ENCODE data around the gene MYH7B.

MYH7B gene

DNA sequence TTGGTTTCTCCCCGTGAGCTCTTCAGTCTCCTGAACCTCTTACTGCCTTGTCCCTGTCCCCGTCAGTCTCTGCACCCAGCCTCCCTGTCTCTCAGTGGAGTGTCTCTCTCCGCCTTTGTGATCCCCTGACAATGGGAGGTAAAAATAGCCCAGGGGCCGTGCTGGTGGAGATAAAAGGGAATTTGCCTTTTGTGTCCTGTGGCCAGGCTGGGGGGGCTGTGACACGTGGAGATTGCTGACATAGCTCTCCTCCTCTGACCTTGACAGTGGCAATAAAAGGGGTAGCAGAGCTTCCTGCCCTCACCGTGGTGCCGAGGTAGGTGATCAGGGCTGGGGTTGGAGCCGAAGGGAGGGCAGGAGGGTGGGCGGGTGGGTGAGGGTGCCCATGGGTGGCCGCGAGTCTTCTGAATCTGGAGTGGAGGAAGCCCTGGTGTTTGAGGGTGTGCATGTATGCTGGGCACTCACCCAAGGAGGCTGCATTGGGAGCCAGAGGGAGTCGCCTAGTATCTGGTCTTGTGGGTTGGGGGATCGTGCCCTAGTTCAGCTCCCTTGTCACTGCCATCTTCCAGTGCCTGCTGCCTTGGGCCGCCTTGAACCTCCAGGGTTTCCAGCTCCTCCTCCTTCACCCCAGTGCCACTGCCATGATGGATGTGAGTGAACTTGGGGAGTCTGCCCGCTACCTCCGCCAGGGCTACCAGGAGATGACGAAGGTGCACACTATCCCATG lies 21.9 kb downstream of the MYH7B start:
- DNase-seq (ENCODE audit: low read depth), result no peak

DNA sequence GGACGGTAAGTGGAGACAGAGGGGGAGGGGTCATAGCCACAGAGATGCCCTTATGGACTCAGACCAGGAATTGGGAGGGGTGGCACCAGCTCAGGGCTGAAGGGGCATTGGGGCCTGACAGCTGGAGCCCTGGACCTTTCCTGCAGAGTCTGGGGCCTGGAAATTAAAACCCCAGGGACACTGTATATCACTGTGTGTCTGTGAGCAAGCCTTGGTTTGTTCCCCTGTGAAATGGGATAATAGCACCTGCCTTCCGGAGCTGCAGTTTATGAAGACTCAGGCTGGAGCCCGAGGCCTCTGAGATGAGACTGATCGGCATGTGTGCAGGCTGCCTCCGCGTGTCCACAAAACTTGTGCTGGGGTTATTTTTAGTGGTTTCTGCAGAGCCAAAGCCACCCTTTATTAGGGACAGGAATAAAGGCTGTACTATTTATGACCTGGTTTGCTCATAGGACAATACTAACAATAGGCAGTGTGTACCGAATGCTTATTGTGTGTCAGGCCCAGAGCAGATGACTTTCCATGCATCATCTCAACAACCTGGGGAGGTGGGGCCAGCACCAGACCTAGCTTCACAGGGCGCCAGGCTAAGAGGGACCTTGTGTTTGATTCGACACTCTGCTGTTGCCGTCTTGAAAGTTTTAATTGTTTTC lies 22.6 kb downstream of the MYH7B start:
- no peak for DNase-seq (ENCODE audit: low read depth)

DNA sequence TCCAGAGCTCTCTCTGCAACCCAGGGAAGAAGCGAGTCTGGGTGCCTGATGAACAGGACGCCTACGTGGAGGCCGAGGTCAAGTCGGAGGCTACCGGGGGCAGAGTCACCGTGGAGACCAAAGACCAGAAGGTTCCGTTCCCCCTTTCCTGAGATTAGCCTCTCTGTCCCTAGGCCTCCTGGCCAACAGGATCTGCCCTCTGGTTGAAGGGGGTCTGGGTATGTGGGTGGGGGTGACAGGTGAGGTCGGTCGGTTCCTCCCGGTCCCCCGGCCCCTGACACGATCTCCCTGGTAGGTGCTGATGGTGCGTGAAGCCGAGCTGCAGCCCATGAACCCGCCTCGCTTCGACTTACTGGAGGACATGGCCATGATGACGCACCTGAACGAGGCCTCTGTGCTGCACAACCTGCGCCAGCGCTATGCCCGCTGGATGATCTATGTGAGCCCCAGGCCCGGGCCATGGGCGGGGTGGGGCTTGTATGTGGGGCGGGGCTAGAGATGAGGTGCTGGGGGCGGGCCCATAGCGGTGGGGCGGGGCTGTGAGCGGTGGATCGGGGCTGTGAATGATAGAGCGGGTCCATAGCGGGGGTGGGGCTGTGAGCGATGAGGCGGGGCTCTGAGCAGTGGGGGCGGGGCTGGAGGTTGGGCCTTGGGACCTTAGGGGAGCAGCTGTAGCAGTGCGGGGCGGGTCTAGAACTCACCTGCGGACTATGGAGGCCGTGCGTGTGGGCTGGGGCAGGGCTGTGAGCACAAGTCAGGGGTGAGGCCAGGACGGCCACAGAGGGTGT lies 23.9 kb downstream of the MYH7B start:
- DNase-seq (ENCODE audit: low read depth), result no peak

DNA sequence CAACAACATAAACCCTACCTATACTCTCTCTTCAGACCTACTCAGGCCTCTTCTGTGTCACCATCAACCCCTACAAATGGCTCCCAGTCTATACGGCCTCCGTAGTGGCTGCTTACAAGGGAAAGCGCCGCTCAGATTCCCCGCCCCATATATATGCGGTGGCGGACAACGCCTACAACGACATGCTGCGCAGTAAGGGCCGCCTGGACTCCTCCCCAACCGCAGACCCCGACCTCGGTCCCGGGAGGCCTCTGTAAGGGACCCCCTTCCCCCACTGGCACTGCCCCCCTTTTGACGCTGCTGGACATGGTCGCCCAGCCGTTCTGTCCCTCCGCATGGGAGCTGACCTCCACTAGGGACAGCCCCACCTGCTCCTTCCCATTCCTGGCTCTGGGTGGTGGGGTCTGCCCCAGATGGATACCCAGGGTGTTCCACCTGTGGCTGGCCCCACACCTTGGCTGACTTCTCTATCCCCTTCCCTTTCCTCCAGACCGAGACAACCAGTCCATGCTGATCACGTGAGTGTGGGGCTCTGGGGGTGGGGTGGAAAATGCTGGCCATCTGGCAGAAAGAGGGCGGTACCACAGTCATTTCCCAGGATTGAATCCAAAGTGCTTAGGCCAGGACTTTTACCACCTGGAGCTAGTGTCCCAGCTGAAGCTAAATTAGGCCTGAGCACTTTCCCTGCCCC lies 25.0 kb downstream of the MYH7B start:
- DNase-seq (ENCODE audit: low read depth), result no peak

DNA sequence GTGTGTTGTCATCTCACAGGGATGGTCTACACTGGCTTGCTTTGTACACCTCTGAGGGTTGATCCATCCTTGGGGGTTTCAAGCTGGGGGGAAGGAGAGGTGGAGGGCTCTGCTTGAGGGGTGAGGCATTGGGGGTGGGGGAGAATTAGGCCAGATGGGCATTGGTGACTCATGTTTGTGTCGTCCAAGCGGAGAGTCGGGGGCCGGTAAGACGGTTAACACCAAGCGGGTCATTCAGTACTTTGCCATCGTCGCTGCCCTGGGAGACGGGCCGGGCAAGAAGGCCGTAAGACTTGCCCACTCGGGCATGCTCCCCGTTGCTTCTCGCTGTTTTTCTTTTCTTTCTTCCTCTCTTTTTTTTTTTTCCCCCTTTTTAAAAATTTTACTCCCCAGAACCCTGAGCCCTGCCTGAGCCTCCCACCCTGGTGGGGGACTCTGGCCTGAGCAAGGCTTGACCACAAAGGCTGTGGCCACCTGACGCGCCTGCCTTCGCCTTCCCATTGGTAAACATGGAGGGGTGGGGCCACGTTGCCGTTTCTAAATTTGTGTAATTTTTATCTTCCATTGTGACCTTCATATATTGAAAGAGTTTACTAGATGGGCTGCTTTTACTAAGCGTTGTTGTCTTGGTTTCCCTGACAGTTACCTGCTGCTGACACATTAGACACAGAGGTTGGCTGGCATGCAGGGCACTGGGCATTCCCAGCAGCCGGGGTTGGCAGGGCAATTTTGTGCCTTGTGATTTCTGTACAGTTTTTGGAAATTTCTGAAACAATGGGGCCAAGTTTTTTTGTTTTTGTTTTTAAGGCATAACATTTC lies 26.8 kb downstream of the MYH7B start:
- no peak for DNase-seq (ENCODE audit: low read depth)

DNA sequence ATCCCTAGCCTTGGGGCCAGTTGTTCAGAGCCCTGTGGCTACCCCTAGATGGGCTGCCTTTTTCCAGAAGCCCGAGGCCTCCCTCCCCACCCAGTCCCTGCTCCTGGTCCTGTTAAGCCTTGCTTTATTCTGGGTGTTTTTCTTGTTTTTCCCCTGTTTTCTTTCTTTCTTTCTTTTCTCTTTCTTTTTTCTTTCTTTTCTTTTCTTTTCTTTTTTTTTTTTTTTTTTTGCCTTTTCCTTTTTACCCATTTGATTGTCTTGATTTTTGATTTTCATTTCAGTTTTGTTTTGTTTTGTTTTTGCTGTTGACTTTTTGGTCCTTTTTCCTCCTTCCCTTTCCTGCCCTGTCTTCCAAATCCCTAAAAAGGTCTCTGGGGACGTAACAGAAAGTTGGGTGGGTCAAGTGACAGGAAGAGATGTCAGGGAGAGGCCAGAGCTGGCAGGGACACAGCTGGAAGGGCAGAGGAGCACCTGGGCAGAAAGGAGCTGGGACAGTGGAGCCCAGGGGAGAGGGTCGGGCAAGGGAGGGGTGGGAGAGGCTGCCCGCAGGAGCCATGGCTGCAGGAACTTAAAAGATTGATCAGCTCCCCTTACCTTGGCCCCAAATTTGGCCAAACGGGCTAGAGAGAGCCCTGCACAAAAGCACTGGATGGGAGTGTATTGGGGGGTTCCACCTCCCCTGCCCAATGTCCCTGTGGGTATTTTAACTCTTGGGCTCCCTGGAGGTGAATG lies 27.6 kb downstream of the MYH7B start:
- DNase-seq (ENCODE audit: low read depth), result no peak

DNA sequence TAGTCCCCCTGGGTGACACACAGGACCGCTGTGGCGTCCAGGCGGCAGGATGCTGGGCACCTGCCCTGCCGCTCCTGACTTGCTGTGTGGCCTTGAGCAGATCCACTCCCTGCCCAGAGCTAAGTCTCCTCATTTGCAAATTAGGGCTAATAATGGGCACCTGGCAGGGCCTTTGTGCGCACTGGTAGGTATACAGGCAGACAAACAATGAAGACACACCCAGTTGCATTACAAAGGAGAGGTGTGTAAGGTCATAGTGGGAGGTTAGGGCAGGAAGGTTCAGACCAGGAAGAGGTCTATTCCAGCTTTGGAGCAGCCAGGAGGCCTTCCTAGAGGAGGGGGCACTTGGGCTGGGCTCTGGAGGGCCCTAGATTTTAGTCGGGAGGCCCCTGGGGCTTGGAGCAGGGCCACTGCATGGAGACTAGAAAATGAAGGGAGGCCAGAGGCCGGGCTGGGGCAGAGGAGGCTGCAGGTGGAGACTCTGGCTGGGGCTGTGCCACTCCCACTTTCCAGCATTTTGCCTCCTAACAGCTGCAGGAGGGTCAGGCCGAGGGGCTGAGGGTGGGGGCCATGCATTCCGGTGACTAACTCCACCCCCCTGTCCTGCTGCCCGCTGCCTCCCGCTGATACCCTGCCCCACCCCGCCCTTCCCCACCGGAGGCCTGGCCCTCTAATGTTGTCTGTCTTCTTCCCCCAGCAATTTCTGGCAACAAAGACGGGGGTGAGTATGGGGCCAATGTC lies 28.5 kb downstream of the MYH7B start:
- no peak for DNase-seq (ENCODE audit: low read depth)

DNA sequence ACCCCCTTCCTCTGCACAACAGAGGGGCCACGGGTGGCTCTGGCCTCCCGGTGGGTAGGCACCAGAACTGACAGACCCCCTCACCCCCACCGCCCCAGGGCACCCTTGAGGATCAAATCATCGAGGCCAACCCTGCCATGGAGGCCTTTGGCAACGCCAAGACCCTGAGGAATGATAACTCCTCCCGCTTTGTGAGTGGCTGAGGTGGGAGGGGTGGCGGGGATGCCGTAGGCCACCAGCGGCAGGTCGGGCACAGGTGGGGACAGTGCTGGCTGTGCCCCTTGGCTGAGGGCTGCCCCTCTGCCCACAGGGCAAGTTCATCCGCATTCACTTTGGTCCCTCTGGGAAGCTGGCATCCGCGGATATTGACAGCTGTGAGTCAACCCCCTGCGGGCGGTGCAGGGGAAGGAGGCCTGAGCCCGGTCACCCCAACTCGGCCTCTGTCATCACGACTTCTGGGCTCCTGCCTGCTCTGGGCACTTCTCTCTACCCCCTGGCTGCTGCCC lies 29.1 kb downstream of the MYH7B start:
- no peak for DNase-seq (ENCODE audit: low read depth)

DNA sequence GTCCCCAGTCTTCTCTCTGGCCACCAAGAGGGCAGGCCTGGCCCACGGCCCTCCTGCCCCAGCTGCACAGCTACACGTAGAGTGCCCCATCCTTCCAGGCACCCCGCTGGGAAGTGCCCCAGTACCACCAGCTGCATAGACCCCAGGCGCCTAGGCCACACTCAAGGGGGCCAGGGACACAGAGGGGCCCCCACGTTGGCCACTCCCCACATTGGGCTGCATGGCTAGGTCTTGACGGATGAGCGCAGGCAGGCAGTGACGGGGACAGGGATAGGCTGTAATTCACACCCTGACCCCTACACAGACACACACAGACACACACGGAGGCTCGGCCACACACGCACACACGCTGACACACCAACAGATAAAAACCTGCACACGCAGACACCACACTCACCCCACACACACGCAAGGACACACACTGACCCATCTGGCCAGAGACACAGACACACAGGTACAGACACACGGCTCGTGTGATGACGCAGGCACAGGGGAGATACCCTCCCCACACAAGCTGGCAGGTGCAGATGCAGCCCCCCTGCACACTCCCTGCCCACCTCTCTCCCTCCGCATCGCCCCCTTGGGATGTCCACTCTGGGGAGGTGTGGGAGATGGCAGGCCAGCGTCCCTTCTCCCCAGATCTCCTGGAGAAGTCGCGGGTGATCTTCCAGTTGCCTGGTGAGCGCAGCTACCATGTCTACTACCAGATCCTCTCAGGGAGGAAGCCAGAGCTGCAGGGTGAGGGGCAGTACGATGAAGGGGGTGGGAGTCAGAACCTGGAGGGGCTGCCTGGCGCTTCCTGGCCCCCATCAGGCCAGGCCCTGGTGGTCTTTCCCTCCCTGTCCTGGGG lies 30.0 kb downstream of the MYH7B start:
- DNase-seq (ENCODE audit: low read depth), result no peak

DNA sequence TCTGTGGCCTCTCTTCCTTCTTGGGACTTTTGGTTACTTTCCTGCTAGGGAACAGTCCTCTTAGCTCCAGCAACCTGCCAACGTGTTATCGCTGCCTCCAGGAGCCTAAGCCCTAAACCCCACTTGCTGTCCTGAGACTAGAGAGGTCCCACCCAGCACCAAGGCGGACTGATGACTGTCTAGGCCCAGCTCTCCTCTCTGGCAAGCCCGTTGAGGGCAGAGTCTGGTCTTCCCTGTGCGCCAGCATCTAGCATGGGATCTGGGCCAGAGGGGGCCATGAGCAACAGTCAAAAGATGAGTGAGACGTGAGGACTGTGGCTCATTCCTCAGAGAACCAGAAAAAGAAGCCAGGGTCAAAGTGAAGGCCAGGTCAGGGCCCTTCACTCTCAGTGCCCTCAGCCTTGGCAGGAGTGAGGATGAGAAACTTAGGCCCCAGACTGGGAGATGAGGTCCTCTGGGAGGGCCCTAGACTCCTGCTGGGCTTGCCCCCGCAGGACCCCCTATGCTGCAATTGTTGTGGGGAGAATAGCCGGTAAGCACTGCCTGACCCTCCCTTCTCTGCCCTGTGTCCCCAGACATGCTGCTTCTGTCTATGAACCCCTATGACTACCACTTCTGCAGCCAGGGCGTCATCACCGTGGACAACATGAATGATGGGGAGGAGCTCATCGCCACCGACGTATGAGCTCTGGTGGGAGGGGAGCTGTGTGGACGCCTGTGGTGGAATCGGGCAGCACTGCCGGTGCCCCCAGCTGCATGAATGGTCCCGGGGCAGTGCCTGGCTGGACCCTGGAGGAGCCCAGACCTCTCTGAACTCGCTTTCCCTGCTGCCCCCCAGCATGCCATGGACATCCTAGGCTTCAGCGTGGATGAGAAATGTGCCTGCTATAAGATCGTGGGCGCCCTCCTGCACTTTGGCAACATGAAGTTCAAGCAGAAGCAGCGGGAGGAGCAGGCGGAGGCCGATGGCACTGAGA lies 30.9 kb downstream of the MYH7B start:
- no peak for DNase-seq (ENCODE audit: low read depth)

DNA sequence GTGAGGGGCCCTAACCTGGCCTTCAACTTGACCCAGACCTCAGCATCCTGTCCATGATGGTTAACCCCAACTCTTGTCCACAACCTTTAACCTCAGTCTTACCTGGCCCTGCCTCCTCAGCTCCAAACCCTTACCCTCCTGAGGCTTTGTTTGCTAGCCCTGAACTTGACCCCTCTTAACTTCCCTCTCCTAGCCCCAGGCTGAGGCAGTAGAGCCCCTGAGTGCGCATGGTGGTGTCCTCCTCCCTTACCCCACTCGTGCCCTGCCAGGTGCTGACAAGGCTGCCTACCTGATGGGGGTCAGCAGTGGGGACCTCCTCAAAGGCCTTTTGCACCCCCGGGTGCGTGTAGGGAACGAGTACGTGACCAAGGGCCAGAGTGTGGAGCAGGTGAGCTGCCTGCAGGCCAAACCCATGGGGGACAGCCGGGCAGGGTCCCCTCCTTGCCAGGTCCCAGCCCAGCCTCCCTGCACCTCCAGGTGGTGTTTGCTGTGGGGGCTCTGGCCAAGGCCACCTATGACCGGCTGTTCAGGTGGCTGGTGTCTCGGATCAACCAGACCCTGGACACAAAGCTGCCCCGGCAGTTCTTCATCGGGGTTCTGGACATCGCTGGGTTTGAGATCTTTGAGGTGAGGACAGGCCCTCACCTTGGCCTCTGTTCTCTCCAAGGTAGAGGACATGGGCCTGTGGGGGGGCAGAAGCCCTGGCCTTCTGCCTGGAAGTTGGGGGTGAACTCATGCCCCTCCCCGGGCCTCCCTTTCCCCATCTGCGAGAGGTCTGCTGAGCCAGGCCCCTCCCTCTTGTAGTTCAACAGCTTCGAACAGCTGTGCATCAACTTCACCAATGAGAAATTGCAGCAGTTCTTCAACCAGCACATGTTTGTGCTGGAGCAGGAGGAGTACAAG lies 31.9 kb downstream of the MYH7B start:
- DNase-seq (ENCODE audit: low read depth), result no peak

DNA sequence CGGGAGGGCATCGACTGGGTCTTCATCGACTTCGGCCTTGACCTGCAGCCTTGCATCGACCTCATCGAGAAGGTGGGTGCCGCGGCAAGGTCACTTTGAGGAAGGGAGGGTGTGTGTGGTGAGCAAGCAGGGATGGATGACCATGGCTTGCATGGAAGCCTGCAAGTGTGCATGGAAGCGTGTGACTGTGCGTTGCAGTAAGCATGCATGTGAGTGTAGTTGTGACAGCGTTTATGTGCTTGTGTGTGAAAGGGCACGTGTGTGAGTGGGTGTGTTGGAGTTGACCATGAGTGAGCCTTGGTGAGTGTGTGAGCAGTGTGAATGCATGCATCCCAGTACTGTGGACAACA lies 32.5 kb downstream of the MYH7B start:
- DNase-seq (ENCODE audit: low read depth), result no peak

DNA sequence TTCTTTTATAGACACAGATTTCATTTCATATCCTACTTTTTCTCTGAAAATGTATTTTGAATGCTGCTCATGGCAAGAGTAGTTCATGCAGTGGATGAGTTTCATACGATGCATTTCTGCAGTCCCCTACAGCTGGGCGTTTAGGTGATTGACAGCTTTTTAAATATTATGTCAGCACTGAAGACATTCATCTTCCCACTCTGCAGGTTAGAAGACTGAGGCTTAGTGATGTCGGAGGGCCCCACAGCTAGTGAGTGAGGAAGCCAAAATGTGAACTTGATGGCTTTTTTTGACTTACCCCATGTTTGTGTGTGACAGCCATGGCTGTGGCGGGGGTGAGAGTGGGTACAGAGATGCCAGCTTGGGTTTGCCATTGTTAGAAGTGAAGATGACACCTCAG lies 33.5 kb downstream of the MYH7B start:
- DNase-seq (ENCODE audit: low read depth), result no peak

DNA sequence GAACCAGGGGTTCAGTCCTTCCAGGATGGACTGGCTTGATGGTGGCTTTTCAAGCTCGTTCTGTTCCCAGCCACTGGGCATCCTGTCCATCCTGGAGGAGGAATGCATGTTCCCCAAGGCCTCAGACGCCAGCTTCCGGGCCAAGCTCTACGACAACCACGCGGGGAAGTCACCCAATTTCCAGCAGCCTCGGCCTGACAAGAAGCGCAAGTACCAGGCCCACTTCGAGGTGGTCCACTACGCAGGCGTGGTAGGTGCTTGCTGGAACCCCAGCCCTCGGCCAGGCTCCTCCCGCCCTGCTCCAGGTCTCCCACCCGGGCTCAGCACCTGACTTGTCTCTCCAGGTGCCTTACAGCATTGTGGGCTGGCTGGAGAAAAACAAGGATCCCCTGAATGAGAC lies 34.0 kb downstream of the MYH7B start:
- no peak for DNase-seq (ENCODE audit: low read depth)

DNA sequence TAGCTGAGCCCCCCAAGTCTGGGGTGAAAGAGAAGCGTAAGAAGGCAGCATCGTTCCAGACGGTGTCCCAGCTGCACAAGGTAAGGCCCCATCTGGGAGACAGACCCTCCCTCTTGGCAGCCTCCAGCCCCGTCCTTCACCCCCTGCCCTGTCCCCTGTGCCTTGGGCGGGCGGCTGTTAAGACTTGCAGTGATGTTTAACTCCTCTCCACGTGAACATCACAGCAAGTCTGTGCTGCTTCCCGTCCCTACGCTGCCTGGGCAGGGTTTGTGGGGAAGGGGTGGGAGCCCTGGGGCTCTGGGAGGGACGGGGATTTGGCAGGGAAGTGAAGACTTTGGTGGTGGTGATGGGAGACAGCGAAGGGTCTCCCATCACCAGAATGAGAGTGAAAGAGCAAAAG lies 34.6 kb downstream of the MYH7B start:
- no peak for DNase-seq (ENCODE audit: low read depth)

DNA sequence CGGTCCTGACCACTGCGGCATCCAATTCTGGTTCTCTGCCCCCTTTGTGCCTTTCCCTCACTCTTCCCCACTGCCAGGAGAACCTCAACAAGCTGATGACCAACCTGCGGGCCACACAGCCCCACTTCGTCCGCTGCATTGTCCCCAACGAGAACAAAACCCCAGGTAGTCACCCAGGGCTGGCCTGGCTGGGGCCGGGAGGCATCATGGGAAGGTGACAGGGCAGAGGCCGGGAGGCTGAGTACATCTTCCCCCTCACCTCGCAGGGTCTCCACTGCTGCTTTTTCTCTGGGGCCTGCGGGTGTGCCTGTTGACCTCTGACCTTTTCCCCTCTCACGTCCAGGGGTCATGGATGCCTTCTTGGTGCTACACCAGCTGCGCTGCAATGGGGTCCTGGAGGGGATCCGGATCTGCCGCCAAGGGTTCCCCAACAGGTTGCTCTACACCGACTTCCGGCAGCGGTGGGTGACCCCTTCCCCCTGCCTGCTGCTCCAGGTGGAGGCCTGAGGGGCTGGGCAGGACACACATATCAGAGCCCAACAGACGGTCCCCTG lies 35.1 kb downstream of the MYH7B start:
- no peak for DNase-seq (ENCODE audit: low read depth)
